Stimulated activated CD8-positive, alpha-beta memory T cell treated with anti-CD3 and anti-CD28 coated beads, Interleukin-15, amount 100 ng/mL, for 4 hours (primary cell): ENCODE measurements around the gene LCAT.
A peak's percentile ranks its signal among the peaks of the same experiment; 100 is the strongest.

Source experiments
- DNase-seq, 2 donors: peaks; one replicate each; pipeline ENCODE4 v3.0.0-alpha.2; 2020; ENCODE audit warnings: low read depth in 2 of 2

The LCAT gene

GRCh38 chr16:67909056-67909742, 34.7 kb downstream of the LCAT start:
- no peak for DNase-seq

GRCh38 chr16:67907397-67908180, 36.3 kb downstream of the LCAT start:
- no peak for DNase-seq

- DNase-seq: no peak
These were observed 41.1 kb downstream of the LCAT start for GRCh38 chr16:67902831-67903230.

DNA sequence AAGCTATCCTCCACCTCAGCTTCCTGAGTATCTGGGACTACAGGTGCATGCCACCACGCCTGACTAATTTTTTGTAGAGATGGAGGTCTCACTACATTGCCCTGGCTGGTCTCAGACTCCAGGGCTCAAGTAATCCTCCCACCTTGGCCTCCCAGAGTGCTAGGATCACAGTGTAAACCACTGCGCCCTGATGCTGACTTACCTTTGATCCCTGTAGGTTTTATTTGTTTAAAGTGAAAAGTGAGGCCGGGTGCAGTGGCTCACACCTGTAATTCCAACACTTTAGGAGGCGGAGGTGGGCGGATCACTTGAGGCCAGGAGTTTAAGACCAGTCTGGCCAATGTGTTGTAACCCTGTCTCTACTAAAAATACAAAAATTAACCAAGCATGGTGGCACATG, 42.2 kb downstream of the LCAT start:
- DNase-seq: no peak

DNA sequence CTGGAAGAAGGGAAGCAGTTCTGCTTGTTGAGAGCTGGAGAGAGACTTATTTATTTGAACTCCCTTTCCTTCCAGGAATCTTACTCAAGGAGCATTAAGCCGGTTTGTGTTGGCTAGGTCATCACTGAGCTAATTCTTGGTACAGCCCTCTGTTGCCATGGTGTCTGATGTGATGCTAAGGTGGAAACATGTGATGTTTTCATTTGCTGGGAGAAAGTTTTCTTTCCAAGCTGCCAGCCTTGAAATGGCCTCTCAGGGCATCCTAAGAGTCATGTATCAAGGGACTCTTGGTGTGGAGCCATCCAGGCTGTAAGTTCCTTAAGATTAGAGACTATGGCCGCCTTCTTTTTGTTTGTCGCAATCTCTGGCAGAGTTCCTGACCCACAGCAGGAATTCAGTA, 46.7 kb downstream of the LCAT start:
- DNase-seq: no peak

DNA sequence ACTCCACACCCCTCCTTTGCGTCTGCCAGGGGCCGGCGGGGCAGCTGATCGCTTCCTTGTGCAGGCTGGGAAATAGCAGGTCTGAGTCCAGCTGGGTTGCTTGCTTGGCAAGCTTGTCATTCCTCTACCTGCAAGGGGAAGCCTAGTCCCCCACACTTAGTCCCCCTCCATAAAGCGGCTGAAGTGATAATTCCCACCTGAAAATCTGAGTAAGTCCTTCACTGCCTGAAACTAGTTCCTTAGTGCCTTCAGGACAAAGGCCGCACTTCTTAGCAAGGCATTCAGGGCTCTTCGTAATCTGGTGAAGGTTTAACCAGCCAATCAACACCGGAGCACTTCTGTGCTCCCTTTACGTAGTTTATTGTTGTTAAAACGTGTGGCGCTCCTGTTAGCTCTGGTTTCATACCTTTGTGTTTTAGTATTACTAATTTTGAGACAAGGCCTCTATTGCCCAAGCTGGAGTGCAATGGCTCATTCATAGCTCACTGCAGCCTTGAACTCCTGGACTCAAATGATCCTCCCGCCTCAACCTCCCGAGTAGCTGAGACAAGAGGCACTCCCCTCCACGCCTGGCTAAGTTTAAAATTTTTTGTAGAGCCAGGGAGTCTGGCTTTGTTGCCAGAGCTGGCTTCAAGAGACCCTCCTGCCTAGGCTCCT, 50.0 kb downstream of the LCAT start:
- DNase-seq: no peak

DNA sequence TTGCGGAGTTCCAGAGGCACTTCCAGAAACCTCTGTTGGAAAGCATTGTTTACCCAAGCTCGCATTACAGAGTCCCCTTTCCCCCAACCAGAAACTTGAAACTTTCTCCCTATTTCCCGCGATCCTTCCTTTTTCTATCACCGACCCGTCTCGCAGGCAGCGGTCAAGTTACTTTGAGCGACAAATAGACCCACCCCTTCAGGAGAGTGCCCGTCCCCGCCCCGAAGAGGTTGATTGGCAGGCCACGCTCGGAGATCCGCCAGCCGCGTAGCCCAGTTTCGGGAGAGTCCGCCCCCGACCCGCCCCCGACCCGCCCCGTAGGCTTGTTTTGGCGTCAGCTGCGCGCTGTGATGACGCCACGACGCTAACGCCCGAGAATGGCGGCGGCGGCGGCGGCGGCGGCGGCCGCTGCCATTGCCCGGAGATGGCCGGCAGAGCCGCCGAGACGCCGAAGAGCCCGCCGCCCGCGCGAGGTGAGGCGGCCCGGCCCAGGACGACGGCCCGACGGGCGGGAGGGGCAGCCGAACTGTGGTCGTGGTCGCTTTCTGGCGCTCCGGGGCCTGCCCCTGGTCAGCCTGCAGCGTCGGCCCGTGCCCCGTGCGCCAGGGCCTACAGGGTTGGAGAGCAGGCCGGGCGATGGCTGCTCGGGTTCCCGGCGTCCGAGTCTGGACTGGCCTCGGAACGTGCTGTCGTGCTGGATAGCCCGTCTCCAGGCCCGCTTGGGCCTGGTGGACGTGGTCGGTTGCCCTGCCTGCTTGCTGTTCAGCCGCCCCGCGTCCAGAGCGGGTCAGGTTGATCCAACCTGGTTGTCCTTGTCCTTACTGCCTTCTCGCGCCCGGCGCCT, 50.8 kb downstream of the LCAT start, which contains the start of gene PSKH1:
TSS of gene PSKH1 (plus strand) at position 356 of the 844 bp plus-strand sequence. CDS start 15,496 bp downstream, outside the sequence.
- DNase-seq: peak; percentile 84 to 88

DNA sequence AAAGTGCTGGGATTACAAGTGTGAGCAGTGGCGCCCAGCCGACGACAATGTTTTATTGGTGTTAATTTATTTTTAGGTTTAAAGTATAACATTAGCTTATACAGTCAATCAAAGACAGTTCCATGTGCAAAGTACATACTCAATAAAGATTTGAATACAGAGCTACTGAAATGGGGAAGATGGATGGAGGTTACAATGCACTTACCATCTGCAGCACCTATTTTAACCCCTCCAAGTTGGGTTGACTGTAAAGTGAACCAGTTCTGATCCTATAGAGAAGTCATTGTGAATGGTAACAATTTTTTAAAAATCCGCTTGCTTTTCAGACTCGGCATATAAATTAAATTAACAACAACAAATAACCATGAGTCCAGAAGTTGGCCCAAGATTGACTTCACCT, 51.5 kb downstream of the LCAT start:
- no peak for DNase-seq
